GM21576 (cell line): ENCODE results near the gene SYT17.

Source experiments
- ATAC-seq: cut with Tn5 transposase; IDR thresholded peaks from one replicate; pipeline ENCODE4 v1.9.1; 2021; ENCODE audit warnings: mild to moderate bottlenecking, moderate library complexity; ENCODE audit not compliant: unreplicated experiment

SYT17 gene

DNA sequence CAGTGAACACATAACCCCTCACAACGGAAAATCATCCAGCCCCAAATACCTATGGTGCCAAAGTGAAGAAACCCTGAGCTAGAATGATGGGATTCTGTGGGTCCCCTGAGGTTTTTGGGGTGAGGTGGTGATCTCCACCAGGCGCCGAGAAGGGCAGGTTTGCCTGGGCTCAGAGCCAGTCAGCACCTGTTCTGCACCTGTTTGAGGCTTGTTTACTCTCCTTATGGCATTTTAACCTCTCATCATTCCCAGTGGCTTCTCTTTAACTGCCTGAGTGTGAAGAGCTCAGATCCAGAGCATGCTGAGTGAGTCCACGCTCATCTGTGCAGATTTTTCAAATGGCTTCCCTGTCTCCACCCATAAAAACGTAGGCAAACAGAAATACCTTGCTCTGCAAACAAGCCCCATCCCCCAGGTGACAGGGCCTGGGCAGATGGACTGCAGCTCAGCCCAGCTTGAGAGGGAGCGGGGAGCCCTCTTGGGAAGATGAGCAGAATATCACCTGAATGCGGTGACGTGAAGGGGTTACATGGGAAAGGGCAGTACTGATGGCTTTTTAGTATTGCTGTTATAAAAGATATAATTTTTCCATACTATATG is 77.4 kb downstream of the SYT17 start:
- no peak for ATAC-seq

DNA sequence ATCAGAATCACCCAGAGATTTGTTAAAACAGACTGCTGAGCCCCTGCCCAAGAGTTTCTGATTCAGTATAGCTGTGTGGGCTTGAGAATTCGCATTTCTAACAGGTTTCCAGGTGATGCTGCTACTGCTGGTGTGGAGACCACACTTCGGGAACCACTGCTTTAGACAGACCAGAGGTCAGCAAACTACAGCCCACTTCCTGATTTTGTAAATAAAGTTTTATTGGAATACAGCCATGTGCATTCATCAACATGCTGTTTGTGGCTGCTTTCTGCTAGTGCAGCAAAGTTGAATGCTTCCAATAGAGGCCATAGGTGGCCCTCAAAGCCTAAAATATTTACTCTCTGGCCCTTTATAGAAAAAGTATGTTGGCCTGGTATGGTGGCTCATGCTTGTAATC is 84.9 kb downstream of the SYT17 start:
- ATAC-seq = no peak

DNA sequence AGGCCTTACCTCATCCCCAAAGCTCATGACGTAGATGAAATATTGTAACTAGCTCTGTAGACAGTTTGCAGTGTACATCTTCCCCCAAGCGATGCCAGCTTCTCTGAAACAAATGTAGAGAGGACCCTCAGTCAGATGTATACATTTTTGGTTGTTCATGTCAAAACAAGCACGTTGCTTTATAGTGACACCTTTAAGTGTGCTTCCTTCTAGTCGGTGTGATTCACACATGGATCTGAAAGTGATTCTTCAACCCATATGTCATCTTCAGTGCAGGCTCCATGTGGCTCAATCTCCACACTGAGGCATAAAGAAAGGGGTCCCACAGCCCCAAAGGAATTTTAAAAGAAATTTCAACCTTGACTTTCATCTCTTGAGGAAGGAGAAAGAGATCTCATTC is 86.6 kb downstream of the SYT17 start:
- no peak for ATAC-seq

DNA sequence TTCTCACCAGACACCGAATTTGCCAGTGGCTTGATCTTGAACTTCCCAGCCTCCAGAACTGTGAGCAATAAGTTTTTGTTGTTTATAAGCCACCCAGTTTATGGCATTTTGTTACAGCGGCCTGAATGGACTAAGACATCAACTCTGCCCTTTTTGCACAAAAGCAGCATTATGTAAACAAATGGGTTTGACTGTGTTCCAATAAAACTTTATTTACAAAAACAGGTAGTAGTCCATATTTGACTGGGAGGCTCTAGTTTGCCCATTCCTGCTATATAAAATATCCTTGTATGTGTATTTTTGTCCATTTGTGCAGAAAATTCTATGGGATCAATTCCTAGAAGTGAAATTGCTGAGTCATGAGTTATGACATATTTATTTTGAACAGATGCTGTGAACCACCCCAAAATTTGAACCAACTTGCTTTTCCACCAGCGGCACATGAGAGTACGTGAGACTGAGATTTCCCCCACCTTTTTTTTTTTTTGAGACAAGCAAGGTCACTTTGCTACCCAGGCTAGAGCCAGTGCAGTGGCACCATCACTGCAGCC is 96.2 kb downstream of the SYT17 start:
- ATAC-seq = no peak

DNA sequence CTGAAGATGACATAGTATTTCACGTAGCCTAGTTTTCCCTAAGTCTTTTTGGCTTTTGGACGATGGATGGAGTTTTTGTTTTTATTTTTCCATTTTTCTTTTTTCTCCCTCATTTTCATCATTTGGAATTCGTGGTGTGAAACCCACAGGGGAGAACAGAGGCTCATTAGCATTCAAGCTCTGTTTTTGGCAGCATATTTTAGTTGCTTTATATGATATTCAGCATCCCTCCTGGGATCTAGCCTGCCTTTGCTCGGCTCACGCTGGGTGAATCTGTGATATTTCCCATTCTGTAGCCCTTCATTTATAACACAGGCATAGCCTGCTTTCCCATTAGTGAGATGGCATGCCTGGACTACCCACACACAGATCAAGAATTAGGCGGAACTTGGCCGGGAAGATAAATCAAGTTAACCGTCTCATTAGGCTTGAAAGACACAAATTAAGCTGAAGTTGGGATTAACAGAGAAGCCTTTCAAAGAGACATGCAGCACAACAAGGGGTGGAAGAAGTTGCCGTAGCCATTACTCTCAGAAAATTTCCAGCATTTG is 97.4 kb downstream of the SYT17 start:
- no peak for ATAC-seq

DNA sequence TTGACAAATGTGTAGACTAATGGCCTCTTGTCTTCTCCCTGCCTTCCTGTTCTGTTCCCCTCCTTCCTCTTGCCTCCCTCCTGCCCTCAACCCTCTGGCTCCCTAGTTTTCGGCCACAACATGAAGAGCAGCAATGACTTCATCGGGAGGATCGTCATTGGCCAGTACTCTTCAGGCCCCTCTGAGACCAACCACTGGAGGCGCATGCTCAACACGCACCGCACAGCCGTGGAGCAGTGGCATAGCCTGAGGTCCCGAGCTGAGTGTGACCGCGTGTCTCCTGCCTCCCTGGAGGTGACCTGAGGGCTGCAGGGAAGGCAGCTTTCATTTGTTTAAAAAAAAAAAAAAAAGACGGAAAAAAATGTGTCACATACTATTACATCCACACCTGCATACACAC is 98.7 kb downstream of the SYT17 start:
- no peak for ATAC-seq

DNA sequence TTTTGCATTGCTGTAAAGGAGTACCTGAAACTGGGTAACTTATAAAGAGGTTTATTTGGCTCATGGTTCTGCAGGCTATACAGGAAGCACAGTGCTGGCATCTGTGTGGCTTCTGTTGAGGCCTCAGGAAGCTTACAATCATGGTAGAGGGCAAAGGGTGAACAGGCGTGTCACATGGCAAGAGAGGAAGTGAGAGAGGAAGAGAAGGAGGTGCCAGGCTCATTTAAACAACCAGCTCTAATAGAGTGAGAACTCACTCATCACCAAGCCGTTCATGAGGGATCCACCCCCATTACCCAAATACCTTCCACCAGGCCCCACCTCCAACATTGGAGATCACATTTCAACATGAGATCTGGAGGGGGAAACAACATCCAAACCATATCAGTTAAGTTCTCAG is 101.1 kb downstream of the SYT17 start:
- no peak for ATAC-seq

DNA sequence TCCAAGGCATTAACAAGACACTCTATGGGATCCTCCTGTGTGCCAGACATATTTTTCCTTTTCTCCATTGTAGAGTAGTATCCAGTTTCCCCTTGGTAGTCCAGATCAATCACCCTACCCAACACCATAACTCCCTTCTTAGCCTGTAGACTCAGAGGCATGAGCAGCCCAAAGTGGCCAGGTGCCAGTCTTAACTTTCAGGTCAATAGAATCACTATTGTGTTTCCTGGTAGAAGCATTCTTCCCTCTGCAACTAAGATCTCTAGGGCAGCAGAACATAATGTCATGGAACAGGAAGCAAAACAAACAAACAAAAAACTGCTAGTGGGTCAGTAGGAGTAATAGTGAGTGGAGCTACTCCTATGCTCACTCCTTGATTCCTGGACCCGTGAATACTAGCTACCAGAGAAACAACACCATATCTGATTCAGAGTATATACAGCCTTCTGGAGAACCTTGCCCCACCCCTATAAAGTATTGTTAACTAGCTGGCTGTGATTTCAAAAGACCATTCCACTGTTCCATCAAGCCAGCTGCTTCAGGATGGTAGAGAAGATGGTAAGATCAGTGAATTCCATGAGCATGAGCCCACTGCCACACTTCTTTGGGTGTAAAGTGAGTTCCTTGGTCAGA is 106.2 kb downstream of the SYT17 start:
- ATAC-seq = no peak

DNA sequence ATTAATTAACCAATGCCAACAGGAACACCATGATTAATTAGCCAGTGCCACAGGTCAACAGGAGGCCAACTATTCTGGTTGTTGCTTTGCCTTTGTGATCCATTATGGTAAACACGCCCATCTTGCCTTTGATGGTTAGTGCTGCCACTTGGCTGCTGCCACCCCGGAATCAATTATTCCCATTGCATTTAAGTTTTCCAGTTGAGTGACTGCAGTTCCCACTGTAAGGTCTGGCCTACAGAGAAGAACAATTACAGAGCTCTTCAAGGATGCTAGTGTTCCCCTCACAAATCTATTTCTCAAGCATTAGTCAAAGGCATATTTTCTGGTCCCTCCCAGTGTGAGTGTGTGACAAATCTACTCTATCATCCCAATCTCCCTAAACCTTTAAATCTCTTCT is 110.4 kb downstream of the SYT17 start:
- no peak for ATAC-seq

DNA sequence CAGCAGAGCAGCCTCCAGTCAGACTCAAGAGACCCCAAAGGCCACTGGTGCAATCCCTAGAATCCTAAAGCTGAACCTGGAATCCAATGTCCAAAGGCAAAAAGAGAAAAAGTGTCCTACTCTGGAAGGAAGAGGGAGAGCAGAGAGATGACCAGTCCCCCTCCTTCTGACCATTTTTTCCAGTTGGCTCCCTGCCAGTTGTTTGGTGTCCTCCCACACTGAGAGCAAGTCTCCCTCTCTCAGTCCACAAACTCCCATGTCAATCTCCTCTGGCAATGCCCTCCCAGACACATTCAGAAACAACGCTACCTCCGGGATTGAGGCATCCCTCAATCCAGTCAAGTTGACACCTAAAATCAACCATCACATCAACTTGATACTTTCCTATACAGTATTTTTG is 113.2 kb downstream of the SYT17 start:
- no peak for ATAC-seq

DNA sequence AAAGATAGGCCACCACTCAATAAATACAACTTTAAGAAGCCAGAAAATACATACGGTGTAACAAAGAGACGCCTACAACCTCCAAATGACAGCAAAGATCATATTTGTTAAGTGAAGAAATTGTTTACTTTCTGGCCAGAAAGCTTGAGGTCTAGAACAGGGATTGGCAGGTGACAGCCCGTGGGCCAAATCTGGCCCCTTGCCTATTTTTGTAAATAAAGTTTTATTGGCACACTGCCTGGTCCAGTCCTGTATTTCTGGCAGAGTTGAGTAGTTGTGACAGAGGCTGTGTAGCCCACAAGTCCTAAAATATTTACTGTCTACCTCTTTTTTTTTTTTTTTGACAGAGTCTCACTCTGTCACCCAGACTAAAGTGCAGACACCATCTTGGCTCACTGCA is 114.1 kb downstream of the SYT17 start:
- no peak for ATAC-seq

DNA sequence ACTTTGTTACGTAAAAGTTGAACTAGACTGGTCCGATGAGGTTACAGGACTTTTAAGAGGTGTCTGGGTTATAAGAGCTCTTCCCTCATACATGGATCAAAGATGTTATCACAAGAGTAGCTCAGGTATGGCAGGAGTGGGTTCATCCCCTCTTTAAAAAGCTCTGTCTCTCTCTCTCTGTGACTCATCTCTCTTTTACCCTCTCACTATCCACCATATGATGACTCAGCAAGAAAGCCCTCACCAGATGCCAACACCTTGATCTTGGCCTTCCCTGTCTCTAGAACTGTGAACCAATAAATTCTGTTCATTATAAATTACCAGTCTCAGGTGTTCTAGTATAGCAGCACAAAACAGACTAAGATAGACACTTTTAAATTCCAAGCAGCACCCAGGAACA is 115.6 kb downstream of the SYT17 start:
- ATAC-seq = no peak

DNA sequence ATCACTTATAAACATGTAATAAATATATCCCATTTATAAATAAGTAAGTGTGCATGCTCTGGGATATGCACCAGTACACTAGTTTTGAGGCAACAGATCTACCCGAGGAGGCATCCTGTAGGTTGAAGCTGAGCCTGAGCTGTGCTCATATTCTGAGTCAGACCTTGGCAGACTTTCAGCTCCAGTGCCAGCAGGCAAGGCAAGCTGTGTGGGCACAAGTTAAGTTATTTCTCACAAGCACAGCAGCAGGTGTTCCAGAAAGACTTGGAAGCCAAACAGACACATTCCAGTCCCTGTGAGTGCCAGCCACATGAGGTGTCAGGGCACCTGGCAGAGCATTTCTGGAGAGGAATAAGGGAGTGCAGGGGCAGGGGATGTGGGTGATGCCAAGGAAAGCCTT is 116.2 kb downstream of the SYT17 start:
- ATAC-seq = no peak

DNA sequence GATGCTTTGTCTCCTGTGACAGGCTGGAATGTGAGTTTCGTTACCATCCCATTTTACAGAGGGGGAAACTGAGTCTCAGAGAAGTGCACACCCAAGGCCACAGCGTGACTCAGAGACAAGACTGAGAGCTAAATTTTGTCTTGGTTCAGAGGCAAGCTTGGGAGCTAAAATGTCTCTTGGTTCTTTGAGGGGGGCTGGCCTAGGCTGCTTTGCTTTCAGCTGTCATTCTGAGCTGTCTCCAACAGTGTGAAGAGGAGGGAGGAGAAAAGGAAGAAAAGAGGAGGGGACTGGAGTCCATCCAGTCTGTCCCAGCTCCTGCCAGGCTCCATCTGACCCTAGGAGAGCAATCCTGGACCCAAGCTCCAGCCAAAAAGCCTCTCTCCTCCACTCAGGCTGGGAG is 117.4 kb downstream of the SYT17 start, which contains the start of gene CLEC19A:
Gene CLEC19A, plus strand, starts transcription at position 301 of the 400 bp plus-strand sequence. CDS start 121 bp downstream, outside the sequence.
- ATAC-seq = no peak

DNA sequence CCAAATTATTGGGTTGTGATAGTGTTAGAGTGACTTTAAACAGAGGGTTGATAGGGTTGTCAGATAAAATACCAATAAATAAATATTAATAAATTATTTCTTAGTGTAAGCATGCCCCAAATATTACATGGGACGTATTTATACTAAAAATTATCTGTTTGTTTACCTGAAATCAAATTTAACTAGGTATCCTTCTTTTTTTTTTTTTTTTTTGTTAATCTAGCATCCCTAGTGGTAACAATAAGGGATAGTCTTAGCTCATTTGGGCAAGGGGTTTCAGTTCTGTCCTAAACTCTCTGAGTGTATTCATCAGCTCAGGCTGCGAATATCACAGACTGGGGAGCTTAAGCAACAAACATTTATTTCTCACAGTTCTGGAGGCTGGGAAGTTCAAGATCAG is 118.8 kb downstream of the SYT17 start:
- no peak for ATAC-seq

DNA sequence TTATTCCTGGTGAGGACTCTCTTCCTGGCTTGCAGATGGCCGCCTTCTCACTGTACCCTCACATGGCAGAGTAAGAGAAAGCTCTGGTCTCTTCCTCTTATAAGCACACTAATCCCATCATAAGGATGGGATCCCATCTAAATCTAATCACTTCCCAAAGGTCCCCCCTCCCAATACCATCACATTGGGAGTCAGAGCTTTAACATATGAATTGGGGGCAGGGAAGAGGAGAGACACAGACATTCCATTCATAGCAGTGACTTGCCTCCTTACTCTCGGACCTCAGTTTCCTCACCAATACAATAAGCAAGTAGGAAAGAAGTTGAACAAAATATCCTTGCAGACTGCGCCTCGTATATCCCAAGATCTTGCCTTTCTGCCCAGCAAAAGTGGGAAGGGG is 119.2 kb downstream of the SYT17 start:
- ATAC-seq = no peak

DNA sequence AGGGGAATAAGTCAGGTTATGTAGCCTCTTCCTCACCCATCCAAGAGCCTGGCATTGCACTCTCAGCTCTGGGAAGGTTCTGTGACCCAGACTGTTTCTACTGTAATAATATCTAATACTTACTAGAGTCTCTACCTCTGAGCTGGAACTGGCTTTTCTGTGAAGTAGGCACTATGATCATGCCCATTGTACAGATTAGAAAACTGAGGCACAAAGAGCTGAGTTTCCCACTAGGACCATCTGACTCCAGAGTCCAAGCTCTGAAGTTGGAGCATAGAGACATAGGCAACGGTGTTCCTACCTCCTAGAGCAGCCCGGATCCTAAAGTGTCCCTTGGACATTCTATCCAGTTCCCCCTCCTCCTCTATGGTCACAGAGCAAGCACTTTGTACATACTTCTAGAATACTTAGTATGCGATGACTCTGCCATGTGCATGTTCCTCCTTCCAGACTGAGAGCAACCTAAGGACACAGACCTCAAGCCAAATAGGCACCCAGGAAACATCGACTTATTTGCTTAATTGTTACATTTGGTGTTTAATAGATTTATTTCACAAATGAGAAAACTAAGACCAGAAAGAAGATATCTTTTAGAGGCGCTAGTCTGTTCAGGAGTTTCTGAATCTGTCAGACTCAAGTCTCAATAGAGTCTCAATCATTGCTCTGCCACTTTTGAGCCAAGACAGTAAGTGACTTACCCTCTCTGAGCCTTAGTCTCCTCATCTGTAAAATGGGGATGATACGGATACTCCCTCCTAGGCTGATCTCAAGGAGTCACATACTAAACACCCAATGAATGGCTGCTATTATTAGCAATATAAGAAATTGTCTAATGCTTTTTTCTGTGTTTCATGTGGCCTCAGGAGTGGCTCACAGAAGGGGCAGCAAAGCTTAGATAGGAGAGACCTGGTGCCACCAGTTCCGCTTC is 121.1 kb downstream of the SYT17 start:
- no peak for ATAC-seq

DNA sequence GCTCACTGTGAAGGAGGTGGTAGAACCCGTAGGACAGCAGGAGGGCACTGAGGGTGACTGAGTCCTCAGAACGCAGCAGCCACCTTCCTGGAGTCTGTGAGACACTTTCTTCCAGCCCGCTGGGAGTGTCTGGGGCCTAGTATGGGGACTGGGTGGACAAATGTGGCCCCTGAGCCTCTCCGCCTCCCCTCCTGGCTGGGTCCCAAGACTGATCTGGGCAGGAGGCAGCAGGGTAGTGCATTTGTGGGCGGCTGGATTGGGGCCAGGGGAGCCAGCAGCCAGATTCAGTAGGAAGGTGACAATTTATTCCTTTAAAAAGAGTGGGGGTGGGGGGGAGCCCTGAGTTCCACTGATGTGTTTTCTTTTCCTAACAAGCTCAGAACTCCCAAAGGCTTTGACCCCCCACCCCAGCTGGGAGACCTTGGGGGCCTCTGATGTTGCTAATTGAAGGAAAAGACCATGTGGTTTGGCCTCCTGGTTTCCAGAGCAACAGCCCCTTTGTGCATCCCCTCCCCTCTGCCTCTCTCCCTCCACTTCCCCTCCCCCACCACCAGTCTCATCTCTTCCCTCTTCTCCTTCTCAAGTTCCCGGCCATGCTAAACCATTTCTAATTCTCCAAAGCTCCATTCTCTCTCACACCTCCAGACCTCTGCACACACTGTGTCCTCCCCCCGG is 121.9 kb downstream of the SYT17 start:
- ATAC-seq = no peak

DNA sequence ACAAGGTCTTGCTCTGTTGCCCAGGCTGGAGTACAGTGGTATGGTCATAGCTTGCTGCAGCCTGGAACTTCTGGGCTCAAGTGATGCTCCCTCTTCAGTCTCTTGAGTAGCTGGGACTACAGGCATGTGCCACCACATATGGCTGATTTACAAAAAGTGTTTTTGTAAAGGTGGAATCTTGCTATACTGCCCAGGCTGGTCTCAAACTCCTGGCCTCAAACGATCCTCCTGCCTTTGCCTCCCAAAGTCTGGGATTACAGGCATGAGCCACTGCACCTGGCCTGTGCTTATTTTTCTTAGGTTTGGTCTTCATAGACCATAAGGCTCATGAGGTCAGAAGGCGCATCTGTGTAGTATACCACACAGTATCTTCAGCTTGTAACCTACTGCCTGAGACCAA is 122.8 kb downstream of the SYT17 start:
- ATAC-seq = no peak

DNA sequence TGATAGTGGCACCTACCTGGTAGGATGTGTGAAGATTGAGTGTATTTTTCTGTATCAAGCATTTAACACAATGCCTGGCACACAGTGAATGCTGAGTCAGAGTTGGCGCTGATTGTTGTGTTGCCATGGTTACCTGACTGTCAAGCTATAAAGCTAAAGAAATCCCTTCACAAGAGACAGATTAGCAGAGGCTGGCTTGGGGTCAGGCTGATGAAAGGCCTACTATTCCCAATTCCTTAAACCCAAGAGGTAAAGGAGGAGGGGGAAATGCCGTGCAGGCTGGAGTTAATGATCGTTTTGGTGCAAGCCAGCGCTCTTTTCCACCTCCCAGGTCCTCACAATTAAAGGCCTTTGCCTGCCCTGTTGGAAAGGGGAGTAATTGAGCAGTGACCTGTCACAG is 123.4 kb downstream of the SYT17 start:
- ATAC-seq = no peak

DNA sequence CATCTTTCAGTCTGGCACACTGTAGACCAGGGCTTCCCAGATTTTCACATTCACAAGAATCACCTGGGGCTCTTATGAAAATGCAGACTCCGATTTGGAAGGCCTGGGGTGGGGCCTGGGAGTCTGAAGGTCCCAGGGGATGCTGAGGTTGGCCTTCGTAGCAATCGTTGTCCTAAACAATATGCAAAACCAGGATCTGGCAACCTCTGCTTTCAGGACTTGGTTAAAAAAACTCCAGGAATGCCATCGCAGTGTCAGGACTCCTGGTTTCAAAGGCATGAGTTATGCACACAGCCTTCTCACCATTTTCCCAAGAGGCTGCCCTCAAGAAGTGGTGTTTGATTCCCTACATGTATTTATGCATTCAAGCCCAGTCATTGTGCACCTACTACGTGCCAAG is 124.1 kb downstream of the SYT17 start:
- ATAC-seq = no peak
